ENCODE results near the gene MAGEA10. TPM values are rescaled to one million over a fixed set of nuclear protein-coding genes. Genes with fewer than 3 reads are reported as not detected.

MAGEA10 gene
- total and polyA plus RNA-seq, 9 of the 15 experiments (the other 6 are each of a cell fraction or from before 2014, with no cell fraction given), result 0.06 to 0.45 (median 0.15) TPM; not detected in 4

DNA sequence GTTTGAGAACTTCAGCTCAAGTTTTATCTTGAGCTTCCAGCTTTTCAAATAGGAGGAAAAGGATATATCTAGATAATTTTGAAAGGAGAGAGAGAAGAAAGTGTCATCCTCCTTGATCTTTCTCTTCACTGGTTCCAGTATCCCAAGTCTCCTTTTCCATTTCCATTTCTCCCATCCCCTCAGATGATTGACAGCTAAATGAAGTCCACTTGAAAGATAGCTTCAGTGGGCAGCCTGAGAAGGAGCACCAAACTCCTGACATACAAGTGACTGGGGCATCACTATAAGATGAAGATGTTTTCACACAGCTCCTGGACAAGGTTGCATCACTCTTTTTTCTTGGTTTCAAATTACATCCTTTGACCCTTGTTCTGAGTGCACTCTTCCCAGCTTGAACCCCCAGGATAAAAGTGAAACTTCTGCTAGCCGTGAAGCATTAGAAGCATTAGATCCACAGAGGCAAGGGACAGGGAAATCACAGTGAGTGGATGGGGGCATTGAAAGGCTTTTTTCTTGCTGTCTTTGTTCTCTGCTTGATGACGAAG lies 17.5 kb upstream of the MAGEA10 start (continued):
- TF ChIP-seq NCOA6 (IDR thresholded peaks at IDR 0.05) (no peak), RBM25 (IDR thresholded peaks at IDR 0.05; ENCODE audit: low read depth, low read length, severe bottlenecking) (no peak), RBM22 (IDR thresholded peaks at IDR 0.05; ENCODE audit: low read depth, low read length, poor library complexity, severe bottlenecking) (no peak), NR2C1 (IDR thresholded peaks at IDR 0.05) (peak; percentile 54; the same call in 1 of the 2 replicates), NR2C1 (tag; IDR thresholded peaks at IDR 0.05) (peak; percentile 75), ZBTB1 (CRISPR knock-in tag; IDR thresholded peaks at IDR 0.05; ENCODE audit: borderline replicate concordance, low read depth) (no peak), CSDE1 (IDR thresholded peaks at IDR 0.05) (no peak), RHOXF2B (CRISPR knock-in tag; conservative IDR thresholded peaks at IDR 0.05) (no peak), PTRF (tag; IDR thresholded peaks at IDR 0.05) (no peak), HDAC3 (IDR thresholded peaks at IDR 0.05; ENCODE audit: borderline replicate concordance, partially characterized antibody) (peak; percentile 39), SMAD4 (CRISPR knock-in tag; conservative IDR thresholded peaks at IDR 0.05) (0 out of 2 replicates have a peak, but pooled peaks have one; percentile 24), NCOA4 (IDR thresholded peaks at IDR 0.05; ENCODE audit: partially characterized antibody) (no peak), DDX20 (tag; IDR thresholded peaks at IDR 0.05; ENCODE audit: low read depth) (no peak), EWSR1 (IDR thresholded peaks at IDR 0.05; ENCODE audit: borderline replicate concordance, low read depth, partially characterized antibody) (no peak), PHF20 (IDR thresholded peaks at IDR 0.05; ENCODE audit: partially characterized antibody) (no peak)
- TF ChIP-seq, protein P1, sequence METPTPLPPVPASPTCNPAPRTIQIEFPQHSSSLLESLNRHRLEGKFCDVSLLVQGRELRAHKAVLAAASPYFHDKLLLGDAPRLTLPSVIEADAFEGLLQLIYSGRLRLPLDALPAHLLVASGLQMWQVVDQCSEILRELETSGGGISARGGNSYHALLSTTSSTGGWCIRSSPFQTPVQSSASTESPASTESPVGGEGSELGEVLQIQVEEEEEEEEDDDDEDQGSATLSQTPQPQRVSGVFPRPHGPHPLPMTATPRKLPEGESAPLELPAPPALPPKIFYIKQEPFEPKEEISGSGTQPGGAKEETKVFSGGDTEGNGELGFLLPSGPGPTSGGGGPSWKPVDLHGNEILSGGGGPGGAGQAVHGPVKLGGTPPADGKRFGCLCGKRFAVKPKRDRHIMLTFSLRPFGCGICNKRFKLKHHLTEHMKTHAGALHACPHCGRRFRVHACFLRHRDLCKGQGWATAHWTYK (CRISPR knock-in tag; IDR thresholded peaks at IDR 0.05), result no peak
- TF ChIP-seq, protein P2, sequence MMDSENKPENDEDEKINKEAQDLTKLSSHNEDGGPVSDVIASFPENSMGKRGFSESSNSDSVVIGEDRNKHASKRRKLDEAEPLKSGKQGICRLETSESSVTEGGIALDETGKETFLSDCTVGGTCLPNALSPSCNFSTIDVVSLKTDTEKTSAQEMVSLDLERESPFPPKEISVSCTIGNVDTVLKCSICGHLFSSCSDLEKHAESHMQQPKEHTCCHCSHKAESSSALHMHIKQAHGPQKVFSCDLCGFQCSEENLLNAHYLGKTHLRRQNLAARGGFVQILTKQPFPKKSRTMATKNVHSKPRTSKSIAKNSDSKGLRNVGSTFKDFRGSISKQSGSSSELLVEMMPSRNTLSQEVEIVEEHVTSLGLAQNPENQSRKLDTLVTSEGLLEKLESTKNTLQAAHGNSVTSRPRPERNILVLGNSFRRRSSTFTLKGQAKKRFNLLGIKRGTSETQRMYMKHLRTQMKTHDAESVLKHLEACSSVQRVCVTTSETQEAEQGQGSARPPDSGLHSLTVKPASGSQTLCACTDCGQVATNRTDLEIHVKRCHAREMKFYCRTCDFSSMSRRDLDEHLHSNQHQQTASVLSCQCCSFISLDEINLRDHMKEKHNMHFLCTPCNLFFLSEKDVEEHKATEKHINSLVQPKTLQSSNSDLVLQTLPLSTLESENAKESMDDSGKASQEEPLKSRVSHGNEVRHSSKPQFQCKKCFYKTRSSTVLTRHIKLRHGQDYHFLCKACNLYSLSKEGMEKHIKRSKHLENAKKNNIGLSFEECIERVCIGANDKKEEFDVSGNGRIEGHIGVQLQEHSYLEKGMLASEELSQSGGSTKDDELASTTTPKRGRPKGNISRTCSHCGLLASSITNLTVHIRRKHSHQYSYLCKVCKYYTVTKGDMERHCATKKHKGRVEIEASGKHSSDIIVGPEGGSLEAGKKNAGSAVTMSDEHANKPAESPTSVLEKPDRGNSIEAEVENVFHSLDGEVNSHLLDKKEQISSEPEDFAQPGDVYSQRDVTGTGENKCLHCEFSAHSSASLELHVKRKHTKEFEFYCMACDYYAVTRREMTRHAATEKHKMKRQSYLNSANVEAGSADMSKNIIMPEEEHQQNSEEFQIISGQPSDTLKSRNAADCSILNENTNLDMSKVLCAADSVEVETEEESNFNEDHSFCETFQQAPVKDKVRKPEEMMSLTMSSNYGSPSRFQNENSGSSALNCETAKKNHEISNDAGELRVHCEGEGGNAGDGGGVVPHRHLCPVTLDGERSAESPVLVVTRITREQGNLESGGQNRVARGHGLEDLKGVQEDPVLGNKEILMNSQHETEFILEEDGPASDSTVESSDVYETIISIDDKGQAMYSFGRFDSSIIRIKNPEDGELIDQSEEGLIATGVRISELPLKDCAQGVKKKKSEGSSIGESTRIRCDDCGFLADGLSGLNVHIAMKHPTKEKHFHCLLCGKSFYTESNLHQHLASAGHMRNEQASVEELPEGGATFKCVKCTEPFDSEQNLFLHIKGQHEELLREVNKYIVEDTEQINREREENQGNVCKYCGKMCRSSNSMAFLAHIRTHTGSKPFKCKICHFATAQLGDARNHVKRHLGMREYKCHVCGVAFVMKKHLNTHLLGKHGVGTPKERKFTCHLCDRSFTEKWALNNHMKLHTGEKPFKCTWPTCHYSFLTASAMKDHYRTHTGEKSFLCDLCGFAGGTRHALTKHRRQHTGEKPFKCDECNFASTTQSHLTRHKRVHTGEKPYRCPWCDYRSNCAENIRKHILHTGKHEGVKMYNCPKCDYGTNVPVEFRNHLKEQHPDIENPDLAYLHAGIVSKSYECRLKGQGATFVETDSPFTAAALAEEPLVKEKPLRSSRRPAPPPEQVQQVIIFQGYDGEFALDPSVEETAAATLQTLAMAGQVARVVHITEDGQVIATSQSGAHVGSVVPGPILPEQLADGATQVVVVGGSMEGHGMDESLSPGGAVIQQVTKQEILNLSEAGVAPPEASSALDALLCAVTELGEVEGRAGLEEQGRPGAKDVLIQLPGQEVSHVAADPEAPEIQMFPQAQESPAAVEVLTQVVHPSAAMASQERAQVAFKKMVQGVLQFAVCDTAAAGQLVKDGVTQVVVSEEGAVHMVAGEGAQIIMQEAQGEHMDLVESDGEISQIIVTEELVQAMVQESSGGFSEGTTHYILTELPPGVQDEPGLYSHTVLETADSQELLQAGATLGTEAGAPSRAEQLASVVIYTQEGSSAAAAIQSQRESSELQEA (IDR thresholded peaks at IDR 0.05; ENCODE audit: low read depth), result no peak
- TF ChIP-seq, protein P3, sequence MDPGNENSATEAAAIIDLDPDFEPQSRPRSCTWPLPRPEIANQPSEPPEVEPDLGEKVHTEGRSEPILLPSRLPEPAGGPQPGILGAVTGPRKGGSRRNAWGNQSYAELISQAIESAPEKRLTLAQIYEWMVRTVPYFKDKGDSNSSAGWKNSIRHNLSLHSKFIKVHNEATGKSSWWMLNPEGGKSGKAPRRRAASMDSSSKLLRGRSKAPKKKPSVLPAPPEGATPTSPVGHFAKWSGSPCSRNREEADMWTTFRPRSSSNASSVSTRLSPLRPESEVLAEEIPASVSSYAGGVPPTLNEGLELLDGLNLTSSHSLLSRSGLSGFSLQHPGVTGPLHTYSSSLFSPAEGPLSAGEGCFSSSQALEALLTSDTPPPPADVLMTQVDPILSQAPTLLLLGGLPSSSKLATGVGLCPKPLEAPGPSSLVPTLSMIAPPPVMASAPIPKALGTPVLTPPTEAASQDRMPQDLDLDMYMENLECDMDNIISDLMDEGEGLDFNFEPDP (CRISPR knock-in tag; IDR thresholded peaks at IDR 0.05), result no peak
